HCT116 (cell line): ENCODE data around the gene ARHGEF16. TPM values are rescaled to one million over a fixed set of nuclear protein-coding genes. Genes with fewer than 3 reads are reported as not detected.

Experiments used
- ATAC-seq: fragments of 200-7000 bp; cut with Tn5 transposase; 2 replicates; pipeline ENCODE4 v1.9.1; 2020; ENCODE audit warnings: mild to moderate bottlenecking, moderate library complexity
- BruUV-seq: library from RNA; stranded (reverse); fragments of 400-500 nt; replicated peaks from 2 replicates; lab custom pipeline; 2021; lab: Mats Ljungman, UMichigan
- CTCF ChIA-PET: fragments of 300-600 bp; sonication (Branson Sonifier 250); formaldehyde crosslinking; loops from one replicate; lab custom pipeline; 2021; ENCODE audit warnings: antibody characterized with exemption; lab: Charles Lee
- POLR2A ChIA-PET: fragments of 300-600, 350-600 bp; sonication (Branson Sonifier 250); formaldehyde crosslinking; loops from one replicate; lab custom pipeline; 2021; ENCODE audit warnings: antibody characterized with exemption; lab: Charles Lee
- RAD21 ChIA-PET, 2 experiments: fragments of 300-600 bp; sonication (Branson Sonifier 250); formaldehyde crosslinking; loops; one replicate each; lab custom pipeline; 2023; ENCODE audit warnings: low total read pairs in 2 of 2; ENCODE audit not compliant: uncharacterized antibody in 2 of 2, unreplicated experiment in 2 of 2, low non-redundant PET in 1 of 2; lab: Charles Lee
- DNase-seq: peaks from one replicate; pipeline ENCODE4 v3.0.0-alpha.2; 2010; ENCODE audit warnings: low read depth, low spot score
- H2AFZ ChIP-seq: fragments of 200-600 bp; shearing (Covaris generic), sonication (generic); 2 replicates; pipeline ENCODE4 v1.6.1; 2017; ENCODE audit warnings: low read depth, mixed run types, mixed read lengths, antibody characterized with exemption, low read length; ENCODE audit not compliant: poor library complexity, severe bottlenecking
- H3K27ac ChIP-seq: 2 replicates; pipeline ENCODE4 v1.5.1; 2012; ENCODE audit warnings: low read depth, low read length
- H3K27me3 ChIP-seq: fragments of 200-600 bp; sonication (generic); 2 replicates; pipeline ENCODE4 v1.6.1; 2016; ENCODE audit warnings: mixed run types, low read length, mixed read lengths; ENCODE audit not compliant: insufficient read depth
- H3K36me3 ChIP-seq, 2 experiments: fragments of 200-500 bp in 1 of 2; fragments of 200-600 bp in 1 of 2; sonication (Bioruptor generic) in 1 of 2; sonication (generic) in 1 of 2; 2 replicates each; pipeline versions ENCODE4 v1.5.1 to v1.6.1; 2014 to 2016; ENCODE audit warnings: low read length in 2 of 2, inconsistent platforms in 1 of 2, mixed read lengths in 1 of 2, mixed run types in 1 of 2; ENCODE audit not compliant: insufficient read depth in 2 of 2, control insufficient read depth in 1 of 2
- H3K4me1 ChIP-seq, 2 experiments: fragments of 200-600 bp in 1 of 2; sonication (generic) in 1 of 2; 2 replicates each; pipeline versions ENCODE4 v1.5.1 to v1.6.1; 2012 to 2017; ENCODE audit warnings: low read length in 2 of 2, inconsistent platforms in 1 of 2, mild to moderate bottlenecking in 1 of 2, mixed read lengths in 1 of 2, mixed run types in 1 of 2, moderate library complexity in 1 of 2; ENCODE audit not compliant: insufficient read depth in 2 of 2, control insufficient read depth in 1 of 2
- H3K4me2 ChIP-seq: fragments of 200-600 bp; sonication (generic); 2 replicates; pipeline ENCODE4 v1.6.1; 2017; ENCODE audit warnings: mixed run types, low read length, mixed read lengths
- H3K4me3 ChIP-seq, 2 experiments: fragments of 200-600 bp in 1 of 2; sonication (generic) in 1 of 2; replicated peaks in 1 of 2; 2 replicates each; pipeline ENCODE4 v1.5.1; 2011 to 2016; ENCODE audit warnings: low read length in 2 of 2, control low read depth in 1 of 2, low read depth in 1 of 2, mild to moderate bottlenecking in 1 of 2, mixed read lengths in 1 of 2, mixed run types in 1 of 2
- H3K79me2 ChIP-seq: fragments of 200-600 bp; sonication (generic); 2 replicates; pipeline ENCODE4 v1.6.1; 2017; ENCODE audit warnings: mild to moderate bottlenecking, mixed run types, low read length, moderate library complexity, mixed read lengths; ENCODE audit not compliant: insufficient read depth
- H3K9ac ChIP-seq: fragments of 200-600 bp; sonication (generic); 2 replicates; pipeline ENCODE4 v1.6.1; 2016; ENCODE audit warnings: low read length, mixed read lengths
- H3K9me2 ChIP-seq: fragments of 200-600 bp; sonication (generic), shearing (Covaris generic); 2 replicates; pipeline ENCODE4 v1.6.1; 2017; ENCODE audit warnings: mixed run types, mild to moderate bottlenecking, moderate library complexity; ENCODE audit not compliant: insufficient read depth
- H3K9me3 ChIP-seq, 2 experiments: fragments of 200-500 bp in 1 of 2; fragments of 200-600 bp in 1 of 2; sonication (Bioruptor generic) in 1 of 2; sonication (generic) in 1 of 2; 2 replicates each; pipeline ENCODE4 v1.6.1; 2014 to 2017; ENCODE audit warnings: low read length in 2 of 2, mixed read lengths in 2 of 2, inconsistent platforms in 1 of 2, low read depth in 1 of 2, mild to moderate bottlenecking in 1 of 2, mixed run types in 1 of 2, moderate library complexity in 1 of 2; ENCODE audit not compliant: control insufficient read depth in 1 of 2, insufficient read depth in 1 of 2
- H4K20me1 ChIP-seq: fragments of 200-600 bp; sonication (generic), shearing (Covaris generic); 2 replicates; pipeline ENCODE4 v1.6.1; 2017; ENCODE audit warnings: mixed run types, mild to moderate bottlenecking, moderate library complexity; ENCODE audit not compliant: insufficient read depth
- intact Hi-C: fragments of 100-400 bp; cut with micrococcal nuclease; formaldehyde crosslinking; loops from 2 replicates; pipeline ENCODE4 v1.10.0; 2022
- total RNA-seq: library from RNA; stranded (reverse); gene quantifications from one replicate; pipeline ENCODE4 v1.2.1, GENCODE V29; 2021; ENCODE audit not compliant: unreplicated experiment
- TF ChIP-seq, protein P1 (sequence below): IDR thresholded peaks from 2 replicates; pipeline ENCODE4 v1.6.1; 2012; ENCODE audit warnings: low read depth
- TF ChIP-seq, protein P2 (sequence below), 3 experiments: fragments of 200-600 bp in 1 of 3; sonication (generic) in 1 of 3; IDR thresholded peaks in 2 of 3; conservative IDR thresholded peaks in 1 of 3; 2 replicates each; pipeline ENCODE4 v1.5.1; 2012 to 2017; ENCODE audit warnings: low read depth in 2 of 3, low read length in 2 of 3, antibody characterized with exemption in 1 of 3, borderline replicate concordance in 1 of 3, control low read depth in 1 of 3, mild to moderate bottlenecking in 1 of 3, mixed read lengths in 1 of 3, mixed run types in 1 of 3, moderate library complexity in 1 of 3; ENCODE audit not compliant: insufficient read depth in 1 of 3

Gene ARHGEF16
- total RNA-seq, 1 experiment from 2014 or later: 37.4 TPM

DNA sequence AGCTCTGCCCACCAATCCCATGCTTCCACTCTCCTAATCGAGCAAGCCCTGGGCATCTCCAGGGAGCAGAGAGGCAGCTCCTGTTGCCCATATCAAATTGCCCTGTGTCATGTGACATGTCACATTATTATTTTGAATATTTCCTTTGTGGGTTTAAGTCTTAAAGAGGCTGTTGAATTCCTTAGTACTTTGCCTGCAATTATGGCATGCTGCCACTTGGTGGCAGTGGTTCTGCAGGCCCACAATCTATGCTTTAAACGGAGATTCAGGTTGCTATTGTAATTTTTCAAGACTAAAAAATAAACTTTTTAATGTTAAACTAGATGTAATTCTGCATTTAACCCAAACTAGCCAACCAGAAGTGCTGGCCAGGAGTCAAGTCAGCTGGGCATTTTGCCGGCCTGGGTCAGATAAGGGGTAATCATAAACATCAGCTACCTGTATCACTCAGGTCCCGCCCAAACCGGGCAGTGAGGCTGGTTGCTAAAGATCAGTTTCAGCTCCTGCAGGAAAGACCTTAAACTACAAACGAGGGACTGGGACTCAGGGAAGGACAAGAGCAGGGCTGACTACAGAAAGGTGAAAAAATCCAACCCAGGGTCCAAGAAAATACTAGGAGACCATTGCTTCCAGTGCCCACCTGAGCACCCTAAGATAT is 37.3 kb upstream of the ARHGEF16 start:
- Histone ChIP-seq H3K9ac (no peak overlapping the region), H3K9me3 (peaks cover 8 to 11% of the 10 kb centered on the region in 2 experiments; a peak in 2 of 4 replicates), H3K27ac (no peak overlapping the region), H2AFZ (no peak overlapping the region), H3K79me2 (no peaks in the 10 kb centered on the region), H3K4me2 (no peak overlapping the region), H3K27me3 (no peaks in the 10 kb centered on the region), H3K36me3 (no peaks in the 10 kb centered on the region), H3K4me1 (peaks cover 0 to 8% of the 10 kb centered on the region in 2 experiments; a peak in 2 of 4 replicates), H3K4me3 (no peak overlapping the region), H3K9me2 (no peaks in the 10 kb centered on the region), H4K20me1 (no peaks in the 10 kb centered on the region)
- no TSS peak for BruUV-seq
- POLR2A ChIA-PET: no interaction called here
- RAD21 ChIA-PET: no interaction called here
- CTCF ChIA-PET: no interaction called here
- ATAC-seq: no peak
- no peak for DNase-seq
- intact Hi-C loops: no loop called here
- TF ChIP-seq, protein P1, sequence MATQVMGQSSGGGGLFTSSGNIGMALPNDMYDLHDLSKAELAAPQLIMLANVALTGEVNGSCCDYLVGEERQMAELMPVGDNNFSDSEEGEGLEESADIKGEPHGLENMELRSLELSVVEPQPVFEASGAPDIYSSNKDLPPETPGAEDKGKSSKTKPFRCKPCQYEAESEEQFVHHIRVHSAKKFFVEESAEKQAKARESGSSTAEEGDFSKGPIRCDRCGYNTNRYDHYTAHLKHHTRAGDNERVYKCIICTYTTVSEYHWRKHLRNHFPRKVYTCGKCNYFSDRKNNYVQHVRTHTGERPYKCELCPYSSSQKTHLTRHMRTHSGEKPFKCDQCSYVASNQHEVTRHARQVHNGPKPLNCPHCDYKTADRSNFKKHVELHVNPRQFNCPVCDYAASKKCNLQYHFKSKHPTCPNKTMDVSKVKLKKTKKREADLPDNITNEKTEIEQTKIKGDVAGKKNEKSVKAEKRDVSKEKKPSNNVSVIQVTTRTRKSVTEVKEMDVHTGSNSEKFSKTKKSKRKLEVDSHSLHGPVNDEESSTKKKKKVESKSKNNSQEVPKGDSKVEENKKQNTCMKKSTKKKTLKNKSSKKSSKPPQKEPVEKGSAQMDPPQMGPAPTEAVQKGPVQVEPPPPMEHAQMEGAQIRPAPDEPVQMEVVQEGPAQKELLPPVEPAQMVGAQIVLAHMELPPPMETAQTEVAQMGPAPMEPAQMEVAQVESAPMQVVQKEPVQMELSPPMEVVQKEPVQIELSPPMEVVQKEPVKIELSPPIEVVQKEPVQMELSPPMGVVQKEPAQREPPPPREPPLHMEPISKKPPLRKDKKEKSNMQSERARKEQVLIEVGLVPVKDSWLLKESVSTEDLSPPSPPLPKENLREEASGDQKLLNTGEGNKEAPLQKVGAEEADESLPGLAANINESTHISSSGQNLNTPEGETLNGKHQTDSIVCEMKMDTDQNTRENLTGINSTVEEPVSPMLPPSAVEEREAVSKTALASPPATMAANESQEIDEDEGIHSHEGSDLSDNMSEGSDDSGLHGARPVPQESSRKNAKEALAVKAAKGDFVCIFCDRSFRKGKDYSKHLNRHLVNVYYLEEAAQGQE: no peak
- TF ChIP-seq, protein P2, sequence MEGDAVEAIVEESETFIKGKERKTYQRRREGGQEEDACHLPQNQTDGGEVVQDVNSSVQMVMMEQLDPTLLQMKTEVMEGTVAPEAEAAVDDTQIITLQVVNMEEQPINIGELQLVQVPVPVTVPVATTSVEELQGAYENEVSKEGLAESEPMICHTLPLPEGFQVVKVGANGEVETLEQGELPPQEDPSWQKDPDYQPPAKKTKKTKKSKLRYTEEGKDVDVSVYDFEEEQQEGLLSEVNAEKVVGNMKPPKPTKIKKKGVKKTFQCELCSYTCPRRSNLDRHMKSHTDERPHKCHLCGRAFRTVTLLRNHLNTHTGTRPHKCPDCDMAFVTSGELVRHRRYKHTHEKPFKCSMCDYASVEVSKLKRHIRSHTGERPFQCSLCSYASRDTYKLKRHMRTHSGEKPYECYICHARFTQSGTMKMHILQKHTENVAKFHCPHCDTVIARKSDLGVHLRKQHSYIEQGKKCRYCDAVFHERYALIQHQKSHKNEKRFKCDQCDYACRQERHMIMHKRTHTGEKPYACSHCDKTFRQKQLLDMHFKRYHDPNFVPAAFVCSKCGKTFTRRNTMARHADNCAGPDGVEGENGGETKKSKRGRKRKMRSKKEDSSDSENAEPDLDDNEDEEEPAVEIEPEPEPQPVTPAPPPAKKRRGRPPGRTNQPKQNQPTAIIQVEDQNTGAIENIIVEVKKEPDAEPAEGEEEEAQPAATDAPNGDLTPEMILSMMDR (IDR thresholded peaks at IDR 0.05 in 2 of 3, conservative IDR thresholded peaks at IDR 0.05 in 1 of 3; ENCODE audit: borderline replicate concordance in 1 of 3, insufficient read depth in 1 of 3, low read depth in 2 of 3, low read length in 2 of 3): peak; percentile 16 to 81 (median 61); a peak in 4 of 6 replicates
